HepG2 (cell line): Measurements from ENCODE around the gene STX2. TPM values are rescaled to one million over a fixed set of nuclear protein-coding genes. Genes with fewer than 3 reads are reported as not detected.
A peak's percentile ranks its signal among the peaks of the same experiment; 100 is the strongest.

Experiments
- AFF4 ChIP-seq: sonication (generic); formaldehyde crosslinking; IDR thresholded peaks from 2 replicates; pipeline ENCODE4 v1.4.0; 2020; ENCODE audit warnings: missing genetic modification reagents
- FOXJ3 ChIP-seq: sonication (generic); formaldehyde crosslinking; IDR thresholded peaks from 2 replicates; pipeline ENCODE4 v1.4.0; 2020; ENCODE audit warnings: missing genetic modification reagents, mild to moderate bottlenecking, borderline replicate concordance
- FOXP4 ChIP-seq: sonication (generic); formaldehyde crosslinking; IDR thresholded peaks from 2 replicates; pipeline ENCODE4 v1.4.0; 2020; ENCODE audit warnings: missing genetic modification reagents
- HNRNPL ChIP-seq: fragments of 200-400 bp; formaldehyde crosslinking; IDR thresholded peaks from 2 replicates; pipeline ENCODE4 v1.6.1; 2017; ENCODE audit warnings: mild to moderate bottlenecking, low read depth, low read length
- POLR2G ChIP-seq: fragments of 200-400 bp; formaldehyde crosslinking; IDR thresholded peaks from 2 replicates; pipeline ENCODE4 v1.6.1; 2018; ENCODE audit warnings: mild to moderate bottlenecking, low read depth, low read length, moderate library complexity
- PRDM15 ChIP-seq: sonication (generic); formaldehyde crosslinking; IDR thresholded peaks from 2 replicates; pipeline ENCODE4 v1.4.0; 2020; ENCODE audit warnings: missing genetic modification reagents
- TEF ChIP-seq: sonication (generic); formaldehyde crosslinking; IDR thresholded peaks from 2 replicates; pipeline ENCODE4 v1.5.0; 2020; ENCODE audit warnings: missing genetic modification reagents
- ZFYVE20 ChIP-seq: sonication (generic); formaldehyde crosslinking; IDR thresholded peaks from 2 replicates; pipeline ENCODE4 v1.8.0; 2023; ENCODE audit warnings: low read depth, mild to moderate bottlenecking, moderate library complexity, missing genetic modification reagents, borderline replicate concordance
- ZKSCAN1 ChIP-seq: fragments of 150-350 bp; IDR thresholded peaks from 2 replicates; pipeline ENCODE4 v1.6.1; 2014; ENCODE audit warnings: low read length
- ZNF275 ChIP-seq: sonication (generic); formaldehyde crosslinking; IDR thresholded peaks from 2 replicates; pipeline ENCODE4 v1.8.0; 2022; ENCODE audit warnings: missing genetic modification reagents, mild to moderate bottlenecking, inconsistent platforms, borderline replicate concordance
- ZNF367 ChIP-seq: sonication (generic); formaldehyde crosslinking; IDR thresholded peaks from 2 replicates; pipeline ENCODE4 v1.4.0; 2020; ENCODE audit warnings: missing genetic modification reagents, borderline replicate concordance
- ZNF446 ChIP-seq: sonication (generic); formaldehyde crosslinking; IDR thresholded peaks from 2 replicates; pipeline ENCODE4 v1.5.0; 2020; ENCODE audit warnings: mild to moderate bottlenecking, missing genetic modification reagents
- ZNF547 ChIP-seq: sonication (generic); formaldehyde crosslinking; IDR thresholded peaks from 2 replicates; pipeline ENCODE4 v1.5.1; 2020; ENCODE audit warnings: mild to moderate bottlenecking, missing genetic modification reagents
- ZNF569 ChIP-seq: sonication (generic); formaldehyde crosslinking; IDR thresholded peaks from 2 replicates; pipeline ENCODE4 v1.5.0; 2020; ENCODE audit warnings: mild to moderate bottlenecking, missing genetic modification reagents, moderate library complexity, borderline replicate concordance
- ZNF773 ChIP-seq: sonication (generic); formaldehyde crosslinking; IDR thresholded peaks from 2 replicates; pipeline ENCODE4 v1.4.0; 2020; ENCODE audit warnings: missing genetic modification reagents, borderline replicate concordance
- polyA plus RNA-seq, 8 experiments: library from polyadenylated mRNA; depleted of rRNA in 3 of 8; stranded (reverse) in 7 of 8; unstranded in 1 of 8; fragments of >200 nt; fragmentation: Illumina TruSeq in 4 of 8; extraction: Trizol in 4 of 8; gene quantifications; 2 replicates each; pipeline versions ENCODE4 v1.2.1 to v1.2.3, GENCODE V29; 2011 to 2016; ENCODE audit warnings: low read depth in 4 of 8, missing spikeins in 1 of 8, mixed read lengths in 1 of 8; ENCODE audit not compliant: insufficient read depth in 1 of 8
- total RNA-seq, 5 experiments: library from RNA; depleted of rRNA; stranded (reverse); fragments of >200 nt; fragmentation: Illumina TruSeq; extraction: Trizol; gene quantifications; 2 replicates each; pipeline ENCODE4 v1.2.3, GENCODE V29; 2016; ENCODE audit warnings: low read depth in 1 of 5

Gene STX2
- total and polyA plus RNA-seq, 2 of the 13 experiments (the other 11 are each of a cell fraction or from before 2014, with no cell fraction given): 13.4 to 25.1 TPM

GRCh38 chr12:130871286-130872178 lies 32.5 kb upstream of the STX2 start, which contains the start of gene RAN (continued):
- TF ChIP-seq ZNF547 (CRISPR knock-in tag) (peak; percentile 62; the same call in 1 of the 2 replicates), AFF4 (no peak), ZKSCAN1 (no peak), FOXJ3 (CRISPR knock-in tag) (no peak), TEF (no peak; the same call in 1 of the 2 replicates), ZNF773 (CRISPR knock-in tag) (peak; percentile 51; the same call in 1 of the 2 replicates), ZNF446 (CRISPR knock-in tag) (no peak; the same call in 1 of the 2 replicates), ZNF367 (CRISPR knock-in tag) (peak; percentile 32; the same call in 1 of the 2 replicates), FOXP4 (CRISPR knock-in tag) (no peak), HNRNPL (no peak), ZNF569 (CRISPR knock-in tag) (0 out of 2 replicates have a peak, but pooled peaks have one; percentile 44), POLR2G (peak; percentile 70), ZNF275 (CRISPR knock-in tag) (no peak), PRDM15 (CRISPR knock-in tag) (0 out of 2 replicates have a peak, but pooled peaks have one; percentile 23), ZFYVE20 (CRISPR knock-in tag) (0 out of 2 replicates have a peak, but pooled peaks have one; percentile 33)
